GM21528 (cell line): ENCODE data around the gene SPRR2F.
"Not testable (repeated sequence)": the region's sequence is repeated elsewhere in the genome, so short reads cannot be mapped to it uniquely, and the experiment has no call there.

ENCODE experiments used
- ATAC-seq: cut with Tn5 transposase; IDR thresholded peaks from one replicate; pipeline ENCODE4 v1.9.1; 2021; ENCODE audit warnings: mild to moderate bottlenecking, moderate library complexity; ENCODE audit not compliant: unreplicated experiment, low FRiP score

SPRR2F gene, protein sequence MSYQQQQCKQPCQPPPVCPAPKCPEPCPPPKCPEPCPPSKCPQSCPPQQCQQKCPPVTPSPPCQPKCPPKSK

DNA sequence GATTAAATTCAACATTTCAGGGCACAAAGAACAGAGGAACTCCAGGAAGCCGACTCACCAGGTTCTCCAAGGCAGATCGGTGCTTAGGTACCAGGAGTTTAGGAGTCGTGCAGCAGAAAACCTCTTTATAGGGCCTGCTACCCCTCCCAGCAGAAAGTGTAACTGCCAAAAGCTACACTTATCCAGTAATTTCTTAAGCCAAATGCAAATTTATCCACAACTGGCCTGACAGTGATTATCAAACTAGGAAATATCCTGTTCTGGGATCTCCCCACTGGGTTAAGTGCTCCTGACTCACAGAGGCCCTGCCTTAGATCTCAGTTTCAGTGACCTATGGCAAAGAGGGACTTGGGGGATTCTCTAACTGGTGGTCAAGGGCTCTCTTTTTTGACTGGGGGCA, at the start of gene SPRR2F:
TSS of gene SPRR2F (minus strand) at position 101 of the 400 bp plus-strand sequence. CDS start 783 bp downstream, outside the sequence.
- no peak for ATAC-seq

DNA sequence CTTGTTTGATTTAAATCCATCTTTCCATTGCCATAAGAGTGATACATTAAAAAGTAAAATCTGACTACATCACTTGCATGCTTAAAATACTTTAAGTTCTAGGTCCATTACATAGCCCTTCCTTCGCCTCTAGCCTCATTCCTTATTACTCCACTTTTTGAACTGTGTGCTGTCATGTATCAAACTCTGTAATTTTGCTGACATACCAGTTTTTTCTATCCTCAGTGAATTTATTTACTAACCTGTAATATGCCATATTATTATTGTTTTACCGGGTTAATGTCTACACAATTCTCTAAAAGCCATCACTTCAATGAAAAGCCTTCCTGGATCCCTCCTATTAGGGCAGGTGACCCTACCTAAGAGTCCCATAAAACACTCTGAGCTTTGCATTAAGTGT, 42.2 kb upstream of the SPRR2F start:
- no peak for ATAC-seq

DNA sequence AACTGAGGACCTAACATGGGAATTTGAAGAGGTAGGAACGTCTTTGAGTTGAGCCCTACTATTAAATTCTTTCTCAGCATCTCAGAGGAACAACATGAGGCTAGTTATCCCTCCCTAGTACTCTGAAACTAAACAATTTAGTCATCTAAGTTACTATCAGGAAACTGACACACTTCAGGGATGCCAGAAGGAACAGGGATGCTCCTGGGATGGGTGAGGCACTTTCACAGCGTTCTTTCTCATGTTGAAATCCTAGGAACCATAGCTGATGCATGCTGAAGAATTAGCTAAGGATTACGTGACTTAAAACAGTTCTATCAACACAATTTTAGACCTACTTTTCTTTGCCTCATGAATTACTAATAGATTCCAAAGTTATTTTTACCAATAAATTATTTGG, 39.2 kb upstream of the SPRR2F start:
- ATAC-seq, result no peak

DNA sequence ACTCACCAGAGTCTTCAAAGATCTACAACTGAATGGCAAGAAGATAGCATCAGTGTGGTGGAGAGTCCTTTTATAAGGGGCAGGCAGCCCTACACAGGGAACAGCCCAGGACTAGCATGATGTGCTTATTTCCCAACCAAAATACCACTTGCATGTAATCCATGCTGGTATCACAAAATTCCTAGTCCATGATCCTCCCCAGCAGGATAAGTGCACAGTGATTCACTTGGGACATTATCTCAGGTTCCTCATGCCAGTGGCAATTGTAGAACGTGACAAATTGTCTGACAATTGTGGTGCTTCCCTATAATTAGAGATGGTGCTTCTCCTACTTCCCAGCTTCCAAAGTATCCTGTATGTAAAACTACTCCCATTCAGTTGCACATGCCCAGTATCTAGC, 37.5 kb upstream of the SPRR2F start, which contains the start of gene SPRR2G:
TSS of gene SPRR2G (minus strand) at position 45 of the 400 bp plus-strand sequence. CDS start 780 bp downstream, outside the sequence.
- ATAC-seq, result no peak

DNA sequence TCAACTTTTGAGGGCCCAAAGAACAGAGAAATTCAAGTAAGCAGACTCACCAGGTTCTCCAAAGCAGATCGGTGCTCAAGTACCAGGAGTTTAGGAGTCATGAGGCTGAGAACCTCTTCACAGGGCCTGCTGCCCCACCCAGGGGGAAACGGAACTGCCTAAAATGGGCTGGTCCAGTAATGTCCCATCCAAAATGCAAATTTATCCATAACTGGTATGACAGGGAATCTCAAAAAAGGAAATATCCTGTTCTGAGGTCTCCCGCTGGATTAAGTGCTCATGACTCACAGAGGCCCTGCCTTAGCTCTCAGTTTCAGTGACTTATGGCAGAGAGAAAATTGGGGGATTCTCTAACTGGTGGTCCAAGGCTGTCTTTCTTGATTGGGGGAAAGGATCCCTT, 28.1 kb upstream of the SPRR2F start:
- ATAC-seq, result no peak

DNA sequence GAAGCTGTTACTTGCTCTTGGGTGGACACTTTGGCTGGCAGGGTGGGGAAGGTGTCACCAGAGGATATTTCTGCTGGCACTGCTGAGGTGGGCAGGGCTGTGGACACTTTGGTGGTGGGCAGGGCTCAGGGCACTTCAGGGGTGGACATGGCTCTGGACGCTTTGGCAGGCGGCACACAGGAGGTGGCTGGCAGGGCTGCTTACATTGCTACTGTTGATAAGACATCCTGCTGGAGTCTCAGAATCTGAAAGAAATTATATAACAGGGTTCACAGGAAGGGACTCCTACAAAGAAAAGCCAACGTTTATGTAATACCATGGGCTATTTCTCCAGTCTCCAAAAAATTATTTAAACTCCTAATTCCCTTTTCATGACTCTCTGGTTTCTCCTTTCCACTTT, 27.2 kb upstream of the SPRR2F start:
- ATAC-seq, result no peak

DNA sequence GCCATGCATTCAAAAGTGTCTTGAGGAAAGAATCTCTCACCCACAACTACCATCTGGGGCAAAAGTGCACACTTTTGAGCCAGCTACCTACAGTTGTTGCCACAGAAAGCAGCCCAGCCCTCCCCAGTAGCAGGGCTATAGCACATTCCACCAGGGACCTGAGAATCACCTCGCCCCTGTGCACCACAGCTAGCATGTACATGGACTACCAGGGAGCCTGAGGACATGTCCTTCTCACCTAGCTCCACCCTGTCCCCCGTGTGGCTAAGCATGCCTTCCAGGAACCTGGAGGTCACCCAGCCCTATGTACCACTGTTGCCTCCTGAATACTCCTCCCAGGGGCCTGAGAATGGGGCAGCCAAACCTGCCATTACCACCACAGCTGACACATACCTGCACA, 20.4 kb upstream of the SPRR2F start:
- ATAC-seq, result no peak

DNA sequence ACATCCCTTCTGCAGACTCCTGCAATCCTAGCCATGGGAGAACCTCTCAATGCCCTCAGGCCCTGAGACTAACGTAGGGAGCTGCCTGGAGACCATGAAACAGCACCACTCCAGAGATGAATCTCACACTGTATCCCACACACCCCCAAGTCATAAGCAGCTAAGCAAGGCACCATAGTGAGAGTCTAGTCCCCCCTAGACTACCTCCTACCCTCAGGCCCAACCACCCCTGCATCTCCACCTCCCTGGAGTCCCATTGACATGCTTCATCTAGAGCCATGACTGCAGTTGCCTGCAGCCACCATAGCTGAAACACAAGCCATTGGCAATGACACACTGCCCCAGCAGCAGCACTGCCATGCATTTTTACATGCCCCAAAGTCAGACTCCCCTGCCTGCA, 20.0 kb upstream of the SPRR2F start:
- ATAC-seq, result no peak

DNA sequence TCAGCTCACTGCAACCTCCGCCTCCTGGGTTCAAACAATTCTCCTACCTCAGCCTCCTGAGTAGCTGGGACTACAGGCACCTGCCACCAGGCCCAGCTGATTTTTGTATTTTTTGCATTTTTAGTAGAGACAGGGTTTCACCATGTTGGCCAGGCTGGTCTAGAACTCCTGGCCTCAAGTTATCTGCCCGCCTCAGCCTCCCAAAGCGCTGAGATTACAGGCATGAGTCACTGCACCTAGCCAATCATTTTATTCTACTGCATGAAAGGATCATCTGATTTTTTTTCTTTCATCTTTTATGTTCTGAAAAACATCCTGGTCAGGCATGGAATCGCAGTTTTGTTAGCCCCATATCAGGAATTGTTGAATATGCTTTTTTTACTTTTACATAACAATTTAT, 15.4 kb upstream of the SPRR2F start:
- not testable (repeated sequence) for ATAC-seq

DNA sequence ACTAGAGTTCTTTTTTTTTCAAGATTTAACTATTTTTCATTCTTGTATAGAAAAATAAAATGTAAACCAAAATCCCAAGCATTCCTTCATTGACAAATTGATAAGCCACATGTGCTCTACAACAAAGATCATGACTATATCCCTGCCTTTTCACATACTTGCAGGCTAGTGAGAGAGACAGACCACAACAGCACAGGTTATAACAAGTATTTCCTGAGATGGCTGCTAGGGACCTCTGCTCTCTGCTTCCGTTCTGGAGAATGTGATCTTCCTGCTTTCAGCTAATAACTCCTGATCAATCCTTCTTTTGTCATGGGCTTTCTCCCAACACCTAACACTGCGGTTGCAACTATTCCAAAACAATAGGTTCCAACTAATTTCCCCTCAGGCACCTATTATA, 14.0 kb upstream of the SPRR2F start:
- ATAC-seq, result no peak

DNA sequence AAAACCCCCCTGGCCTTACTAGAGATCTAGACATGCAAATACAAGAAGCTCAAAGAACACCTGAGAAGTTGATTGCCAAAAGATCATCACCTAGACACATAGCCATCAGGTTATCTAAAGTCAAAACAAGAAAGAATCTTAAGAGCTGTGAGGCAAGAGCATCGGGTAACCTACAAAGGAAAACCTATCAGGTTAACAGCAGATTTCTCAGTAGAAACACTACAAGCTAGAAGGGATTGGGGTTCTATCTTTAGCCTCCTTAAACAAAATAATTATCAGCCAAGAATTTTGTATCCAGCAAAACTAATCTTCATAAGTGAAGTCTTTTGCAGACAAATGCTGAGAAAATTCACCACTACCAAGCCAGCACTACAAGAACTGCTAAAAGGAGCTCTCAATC, 12.2 kb upstream of the SPRR2F start:
- ATAC-seq, result no peak

DNA sequence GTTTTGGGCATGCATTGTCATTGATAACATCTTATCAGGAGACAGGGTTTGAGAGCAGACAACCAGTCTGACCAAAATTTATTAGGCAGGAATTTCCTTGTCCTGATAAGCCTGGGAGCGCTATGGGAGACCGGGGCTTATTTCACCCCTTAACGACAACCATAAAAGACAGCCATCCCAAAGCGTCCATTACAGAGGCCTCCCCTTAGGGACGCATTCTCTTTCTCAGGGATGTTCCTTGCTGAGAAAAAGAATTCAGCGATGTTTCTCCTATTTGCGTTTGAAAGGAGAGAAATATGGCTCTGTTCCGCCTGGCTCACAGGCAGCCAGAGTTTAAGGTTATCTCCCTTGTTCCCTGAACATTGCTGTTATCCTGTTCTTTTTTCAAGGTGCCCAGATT, 10.5 kb upstream of the SPRR2F start:
- not testable (repeated sequence) for ATAC-seq

DNA sequence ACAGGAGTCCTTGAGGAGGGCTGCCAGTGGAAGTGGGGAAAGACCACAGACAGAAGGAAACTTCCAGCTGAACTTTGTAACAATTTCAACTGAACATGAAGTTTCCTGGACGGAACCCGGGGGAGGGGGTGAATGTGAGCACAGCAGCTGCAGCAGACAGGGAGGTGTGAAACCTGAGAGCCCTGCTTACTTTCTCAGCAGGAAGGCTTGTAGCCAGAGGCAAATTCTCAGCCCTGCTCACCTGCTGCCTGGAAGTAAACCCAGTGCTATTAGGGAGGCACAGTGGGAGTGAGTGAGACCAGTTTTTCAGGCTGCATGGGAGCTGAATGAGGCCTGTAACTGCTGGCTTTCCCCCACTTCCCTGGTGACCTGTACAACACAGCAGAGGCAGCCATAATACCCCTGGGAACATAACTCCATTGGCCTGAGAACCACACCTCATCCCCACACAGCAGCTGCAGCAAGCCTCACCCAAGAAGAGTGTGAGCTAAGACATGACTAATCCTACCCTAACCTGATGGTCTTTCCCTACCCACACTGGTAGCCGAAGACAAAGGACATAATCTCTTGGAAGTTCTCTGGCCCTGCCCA, 9.6 kb upstream of the SPRR2F start:
- no peak for ATAC-seq

DNA sequence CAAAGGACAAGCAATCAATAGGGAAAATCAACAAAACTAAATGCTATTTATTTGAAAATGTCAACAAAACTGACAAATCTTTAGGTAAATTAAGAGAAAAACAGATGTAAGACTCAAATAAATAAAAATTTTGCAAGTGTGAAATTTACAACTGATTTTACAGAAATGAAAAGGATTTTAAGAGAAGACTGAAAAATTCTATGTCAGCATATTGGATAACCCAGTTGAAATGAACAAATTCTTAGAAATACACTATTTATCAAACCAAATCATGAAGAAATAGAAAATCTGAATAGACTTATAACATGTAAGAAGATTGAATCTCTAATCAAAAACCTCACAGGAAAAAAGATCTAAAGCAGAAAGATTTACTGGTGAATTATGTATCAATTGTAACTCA, 7.6 kb upstream of the SPRR2F start:
- ATAC-seq, result no peak

DNA sequence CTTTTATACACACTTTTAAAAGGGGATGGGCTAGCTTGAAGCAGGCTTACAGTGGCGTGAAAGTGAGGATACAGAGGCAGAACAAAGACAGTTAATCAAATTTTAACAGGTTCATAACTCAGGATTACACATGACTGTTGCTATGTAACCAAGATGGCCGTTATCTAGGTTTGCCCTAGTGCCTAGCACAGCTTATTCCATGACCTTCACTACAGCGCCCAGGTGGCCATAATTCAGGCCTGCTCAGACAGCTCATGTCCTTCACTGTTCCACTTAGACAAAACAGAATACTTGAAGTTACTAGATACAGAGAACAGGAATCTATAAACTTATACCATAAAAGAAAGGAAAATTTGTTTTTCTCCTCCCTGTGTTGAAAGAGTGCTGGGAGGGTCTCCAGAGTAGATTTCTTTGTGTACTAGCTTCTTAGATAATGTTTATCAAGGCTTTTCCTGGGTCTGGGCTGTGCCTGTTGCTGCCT, 6.2 kb upstream of the SPRR2F start:
- ATAC-seq, result no peak

DNA sequence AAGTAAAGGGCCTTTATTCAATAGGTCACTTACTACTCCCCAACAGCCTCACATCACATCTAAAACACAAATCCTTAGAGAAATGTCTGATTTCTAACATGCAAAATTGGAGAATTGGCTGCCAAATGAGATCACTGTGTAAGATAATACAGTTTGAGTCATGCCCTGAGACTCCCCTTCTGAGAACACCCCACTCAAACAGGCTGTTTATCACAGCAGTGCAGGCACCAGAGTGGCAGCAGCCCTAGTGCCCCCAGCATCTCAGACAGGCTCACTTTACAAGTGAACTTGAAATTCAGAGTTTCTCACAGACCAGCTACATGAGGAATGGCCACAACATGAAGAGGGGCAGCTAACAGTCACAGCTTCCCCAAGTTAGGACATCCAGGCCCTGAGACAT, 1.9 kb upstream of the SPRR2F start:
- ATAC-seq, result not testable (repeated sequence)

DNA sequence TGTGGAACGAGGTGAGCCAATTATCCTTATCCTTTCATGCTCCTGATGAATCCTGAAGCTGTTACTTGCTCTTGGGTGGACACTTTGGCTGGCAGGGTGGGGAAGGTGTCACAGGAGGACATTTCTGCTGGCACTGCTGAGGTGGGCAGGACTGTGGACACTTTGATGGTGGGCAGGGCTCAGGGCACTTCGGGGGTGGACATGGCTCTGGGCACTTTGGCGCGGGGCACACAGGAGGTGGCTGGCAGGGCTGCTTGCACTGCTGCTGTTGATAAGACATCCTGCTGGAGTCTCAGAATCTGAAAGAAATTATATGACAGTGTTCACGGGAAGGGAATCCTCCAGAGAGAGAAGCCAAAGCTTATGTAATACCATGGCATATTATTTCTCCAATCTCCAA, 862 bp downstream of the SPRR2F start:
- ATAC-seq, result not testable (repeated sequence)

DNA sequence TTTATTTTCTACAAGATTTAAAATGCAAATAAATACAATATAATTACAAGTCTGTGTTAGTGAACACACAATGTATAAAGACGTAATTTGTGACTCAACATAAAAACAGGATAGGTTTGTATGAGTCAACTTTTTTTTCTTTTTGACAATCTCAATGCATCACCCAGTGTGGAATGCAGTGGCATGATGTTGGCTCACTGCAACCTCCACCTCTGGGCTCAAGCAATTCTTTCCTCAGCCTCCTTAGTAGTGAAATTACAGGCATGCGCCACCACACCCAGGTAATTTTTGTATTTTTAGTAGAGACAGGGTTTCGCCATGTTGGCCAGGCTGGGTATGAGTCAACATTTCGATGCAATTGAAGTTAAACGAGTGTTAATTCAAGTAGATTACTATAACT, 13.1 kb downstream of the SPRR2F start:
- no peak for ATAC-seq

DNA sequence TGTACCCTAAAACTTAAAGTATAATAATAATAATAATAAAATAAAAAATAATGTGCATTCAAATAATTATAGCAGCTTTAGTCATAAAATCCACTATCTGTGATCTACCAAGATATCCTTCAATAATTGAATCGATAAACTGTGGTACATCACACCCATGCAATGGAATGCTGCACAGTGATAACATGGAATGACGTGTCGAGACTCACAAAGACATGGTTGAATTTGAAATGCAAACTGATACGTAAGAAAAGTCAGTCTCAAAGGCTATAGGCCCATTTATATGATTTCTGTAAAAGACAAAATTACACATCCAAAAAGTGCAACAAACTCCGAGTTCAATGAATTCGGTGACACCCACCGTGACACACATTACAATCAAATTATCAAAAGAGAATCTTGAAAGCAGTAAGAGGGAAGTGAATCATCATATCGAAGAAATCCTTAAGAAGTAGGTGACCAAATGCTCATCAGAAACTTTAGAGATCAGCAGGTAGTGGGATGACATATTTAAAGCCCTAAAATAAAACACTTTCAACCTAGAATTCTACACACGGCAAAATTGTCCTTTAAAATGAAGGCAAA, 13.8 kb downstream of the SPRR2F start:
- ATAC-seq, result no peak

DNA sequence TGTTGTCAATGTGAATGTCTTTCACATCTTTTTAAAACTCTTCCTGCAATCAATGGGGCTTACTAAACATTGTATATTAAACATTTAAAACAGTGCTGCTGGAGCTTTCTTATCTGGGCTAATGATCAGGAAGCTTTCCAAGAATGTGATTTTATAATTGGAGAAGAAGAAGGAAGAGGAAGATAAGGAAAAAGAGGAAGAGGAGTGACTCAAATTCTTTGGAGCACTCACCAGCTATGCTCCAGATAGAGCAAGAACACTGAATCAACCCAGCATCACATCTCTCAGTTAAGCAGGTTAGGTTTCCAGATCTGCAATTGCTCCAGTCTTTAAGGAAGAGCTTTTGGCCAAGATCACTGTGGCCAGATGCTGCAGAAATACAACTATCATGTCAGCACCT, 17.6 kb downstream of the SPRR2F start:
- ATAC-seq, result no peak

DNA sequence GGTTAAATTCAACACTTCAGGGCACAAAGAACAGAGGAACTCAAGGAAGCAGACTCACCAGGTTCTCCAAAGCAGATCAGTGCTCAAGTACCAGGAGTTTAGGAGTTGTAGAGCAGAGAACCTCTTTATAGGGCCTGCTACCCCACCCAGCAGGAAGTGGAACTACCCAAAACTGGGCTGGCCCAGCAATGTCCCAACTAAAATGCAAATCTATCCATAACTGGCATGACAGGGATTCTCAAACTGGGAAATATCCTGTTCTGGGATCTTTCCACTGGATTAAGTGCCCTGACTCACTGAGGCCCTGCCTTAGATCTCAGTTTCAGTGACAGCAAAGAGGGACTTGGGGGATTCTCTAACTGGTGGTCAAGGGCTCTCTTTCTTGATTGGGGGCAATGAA, 18.9 kb downstream of the SPRR2F start, which contains the start of gene SPRR2E:
TSS of gene SPRR2E (minus strand) at position 101 of the 400 bp plus-strand sequence. CDS start 775 bp downstream, outside the sequence.
- ATAC-seq, result no peak

DNA sequence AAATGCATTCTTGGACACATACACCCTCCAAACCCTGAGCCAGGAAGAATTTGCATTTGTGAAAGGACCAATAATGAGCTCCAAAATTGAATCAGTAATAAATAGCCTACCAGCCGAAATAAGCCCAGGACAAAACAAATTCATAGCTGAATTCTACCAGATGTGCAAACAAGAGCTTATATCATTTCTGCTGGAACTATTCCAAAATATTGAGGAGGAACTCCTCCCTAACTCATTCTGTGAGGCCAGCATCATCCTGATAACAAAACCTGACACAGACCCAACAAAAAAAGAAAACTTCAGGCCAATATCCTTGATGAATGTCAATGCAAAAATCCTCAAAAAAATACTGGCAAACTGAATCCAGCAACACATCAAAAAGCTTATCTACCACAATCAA, 25.7 kb downstream of the SPRR2F start:
- no peak for ATAC-seq
